ENCODE data around the gene ASTN2. TPM values are rescaled to one million over a fixed set of nuclear protein-coding genes. Genes with fewer than 3 reads are reported as not detected.

Gene ASTN2
- total RNA-seq, 4 donors from 2014 or later, result 3.2 to 7.0 (median 5.4) TPM

DNA sequence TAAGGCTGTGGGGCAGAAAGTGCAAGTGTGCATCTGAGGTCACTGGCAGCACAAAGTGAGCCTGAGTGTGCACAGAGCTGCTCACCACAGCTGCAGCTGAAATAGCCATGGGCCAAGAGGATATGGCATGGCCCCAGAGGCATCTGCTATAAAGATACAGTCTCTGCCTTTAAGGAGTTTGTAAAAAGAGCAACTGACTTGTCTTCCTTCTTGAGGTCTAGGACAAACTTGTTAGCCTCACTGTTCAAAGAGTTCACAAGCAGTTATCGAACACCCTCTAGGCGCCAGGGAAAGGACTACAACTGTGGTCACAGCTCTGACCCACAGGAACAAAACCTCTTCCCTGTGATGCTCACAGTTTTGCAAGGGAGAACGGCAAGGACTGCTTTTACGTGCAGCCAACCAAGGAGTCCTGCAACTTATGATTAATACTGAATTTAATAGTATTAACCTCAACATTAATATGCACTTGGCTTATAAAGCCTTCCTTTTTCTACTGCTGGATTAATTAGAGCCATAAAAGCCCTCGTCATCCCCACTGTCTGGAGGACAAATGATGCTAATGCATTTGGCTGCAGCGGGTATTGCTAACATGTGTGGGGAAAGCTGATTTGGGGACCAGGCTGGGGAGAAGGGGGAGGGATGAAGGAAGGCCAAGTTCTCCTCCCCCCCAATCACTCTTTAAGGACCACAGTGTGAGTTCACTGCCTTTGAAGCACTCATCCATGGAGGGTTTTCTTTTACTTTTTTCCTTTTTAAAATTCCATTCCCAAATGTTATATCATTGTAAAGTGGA, 917.6 kb downstream of the ASTN2 start:
- TF ChIP-seq, protein P1, sequence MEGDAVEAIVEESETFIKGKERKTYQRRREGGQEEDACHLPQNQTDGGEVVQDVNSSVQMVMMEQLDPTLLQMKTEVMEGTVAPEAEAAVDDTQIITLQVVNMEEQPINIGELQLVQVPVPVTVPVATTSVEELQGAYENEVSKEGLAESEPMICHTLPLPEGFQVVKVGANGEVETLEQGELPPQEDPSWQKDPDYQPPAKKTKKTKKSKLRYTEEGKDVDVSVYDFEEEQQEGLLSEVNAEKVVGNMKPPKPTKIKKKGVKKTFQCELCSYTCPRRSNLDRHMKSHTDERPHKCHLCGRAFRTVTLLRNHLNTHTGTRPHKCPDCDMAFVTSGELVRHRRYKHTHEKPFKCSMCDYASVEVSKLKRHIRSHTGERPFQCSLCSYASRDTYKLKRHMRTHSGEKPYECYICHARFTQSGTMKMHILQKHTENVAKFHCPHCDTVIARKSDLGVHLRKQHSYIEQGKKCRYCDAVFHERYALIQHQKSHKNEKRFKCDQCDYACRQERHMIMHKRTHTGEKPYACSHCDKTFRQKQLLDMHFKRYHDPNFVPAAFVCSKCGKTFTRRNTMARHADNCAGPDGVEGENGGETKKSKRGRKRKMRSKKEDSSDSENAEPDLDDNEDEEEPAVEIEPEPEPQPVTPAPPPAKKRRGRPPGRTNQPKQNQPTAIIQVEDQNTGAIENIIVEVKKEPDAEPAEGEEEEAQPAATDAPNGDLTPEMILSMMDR (IDR thresholded peaks at IDR 0.05; ENCODE audit: low read depth), result no peak

DNA sequence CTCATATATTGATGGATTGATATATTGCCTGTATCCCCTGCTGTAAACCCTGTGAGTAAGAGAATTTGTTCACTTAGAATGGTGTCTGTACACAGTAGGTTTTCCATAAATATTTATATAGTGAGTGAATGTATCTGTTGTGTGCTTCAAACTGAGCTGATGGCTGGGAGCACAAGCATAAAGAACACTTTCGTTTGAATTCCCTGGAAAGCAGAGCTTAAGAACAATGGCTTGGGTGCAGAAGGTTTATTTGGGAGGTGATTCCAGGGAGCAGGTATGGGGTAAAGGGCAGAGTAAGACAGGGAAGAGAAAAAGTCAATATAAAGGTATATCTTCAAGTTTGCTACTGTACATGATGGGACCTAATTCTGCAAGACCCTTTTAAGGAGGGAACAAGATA, 918.7 kb downstream of the ASTN2 start:
- TF ChIP-seq, protein P1 (IDR thresholded peaks at IDR 0.05; ENCODE audit: low read depth), result no peak

DNA sequence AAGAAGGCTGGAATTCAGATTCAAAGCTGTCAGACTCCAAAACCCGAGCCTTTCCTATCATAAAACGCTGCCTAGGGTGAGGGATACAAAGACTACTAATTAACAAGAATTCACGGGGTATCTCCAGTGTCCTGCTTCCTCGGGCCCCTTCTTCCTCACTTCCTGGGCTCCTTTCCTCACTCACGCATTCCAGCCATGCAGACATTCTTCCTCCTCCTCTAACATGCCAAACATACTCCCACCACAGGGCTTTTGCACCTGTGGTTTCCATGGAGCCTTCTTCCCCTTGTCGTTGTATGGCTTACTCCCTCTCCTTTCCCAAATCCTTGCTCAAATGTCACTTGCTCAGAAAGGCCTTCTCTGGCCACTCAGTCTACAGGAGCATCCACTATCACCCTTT, 919.1 kb downstream of the ASTN2 start:
- TF ChIP-seq, protein P1 (IDR thresholded peaks at IDR 0.05; ENCODE audit: low read depth), result no peak

DNA sequence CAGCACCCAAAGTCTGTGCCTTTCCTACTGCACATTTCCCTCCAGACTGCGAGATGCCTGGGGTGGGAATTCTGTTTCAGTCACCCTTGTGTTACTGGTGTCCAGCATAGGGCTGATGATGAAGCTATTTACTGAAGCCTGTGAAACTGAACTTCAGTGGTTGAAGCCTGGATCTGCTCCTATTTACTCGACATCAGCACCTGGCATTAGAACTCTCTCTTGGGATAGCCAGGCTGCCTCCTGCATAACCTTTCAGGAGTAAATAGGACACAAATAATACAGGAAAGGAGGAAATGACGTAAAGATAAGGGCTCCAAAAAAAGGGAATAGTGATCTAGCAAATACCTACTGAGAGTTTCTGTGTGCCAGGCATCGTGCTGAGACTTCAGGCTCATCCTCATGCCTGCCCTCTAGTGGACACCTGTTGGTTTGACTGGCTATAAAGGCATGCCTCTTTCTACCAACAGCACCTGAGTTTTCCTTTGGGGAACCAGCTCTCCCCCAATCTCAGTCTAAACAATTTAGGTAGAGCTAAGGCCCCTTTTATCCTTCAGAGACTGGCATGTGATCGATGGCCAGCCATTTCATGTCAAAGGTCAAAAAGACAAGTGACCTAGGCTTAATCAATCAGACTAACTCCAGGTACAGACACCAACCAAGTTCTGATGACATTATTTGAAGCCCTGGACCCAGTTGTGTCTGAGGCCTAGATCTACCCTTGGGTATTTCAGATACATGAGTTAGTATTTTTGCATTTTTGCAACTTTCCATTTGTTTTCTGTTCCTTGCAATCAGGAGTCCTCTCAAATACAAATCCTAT, 919.8 kb downstream of the ASTN2 start:
- TF ChIP-seq, protein P1 (IDR thresholded peaks at IDR 0.05; ENCODE audit: low read depth), result no peak

DNA sequence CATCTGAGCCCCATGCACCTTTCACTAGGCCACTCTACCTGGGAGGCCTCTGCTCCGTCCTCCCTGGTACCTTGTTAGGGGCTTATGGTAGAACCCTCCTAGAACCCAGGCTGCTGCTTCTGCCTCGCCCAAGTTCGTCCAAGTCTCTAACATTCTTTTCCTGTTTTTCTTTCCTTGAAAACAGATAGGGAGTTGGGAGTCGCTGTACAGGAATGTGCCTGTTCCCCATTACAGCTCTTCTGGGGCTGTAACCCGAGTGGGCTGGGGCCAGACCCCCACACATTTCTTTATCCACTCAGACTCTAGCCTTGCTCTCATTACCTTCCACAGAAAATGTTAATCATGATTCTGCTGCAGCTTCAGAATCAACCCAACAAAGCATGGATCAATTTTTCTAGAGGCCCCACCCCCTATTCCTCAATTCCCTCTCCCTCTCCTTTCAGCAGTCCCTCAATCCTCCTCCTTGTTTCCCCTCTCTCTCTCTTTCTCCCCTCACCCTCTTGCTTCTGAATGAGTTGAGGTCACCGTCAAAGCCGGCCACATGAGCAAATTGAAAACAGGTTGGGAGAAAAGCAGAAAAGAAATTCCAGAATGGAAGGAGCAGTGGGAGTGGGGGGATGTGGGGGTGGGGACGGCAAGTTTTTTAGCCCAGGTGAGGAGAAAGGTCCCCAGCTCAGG, 921.5 kb downstream of the ASTN2 start:
- TF ChIP-seq, protein P1 (IDR thresholded peaks at IDR 0.05; ENCODE audit: low read depth), result no peak

DNA sequence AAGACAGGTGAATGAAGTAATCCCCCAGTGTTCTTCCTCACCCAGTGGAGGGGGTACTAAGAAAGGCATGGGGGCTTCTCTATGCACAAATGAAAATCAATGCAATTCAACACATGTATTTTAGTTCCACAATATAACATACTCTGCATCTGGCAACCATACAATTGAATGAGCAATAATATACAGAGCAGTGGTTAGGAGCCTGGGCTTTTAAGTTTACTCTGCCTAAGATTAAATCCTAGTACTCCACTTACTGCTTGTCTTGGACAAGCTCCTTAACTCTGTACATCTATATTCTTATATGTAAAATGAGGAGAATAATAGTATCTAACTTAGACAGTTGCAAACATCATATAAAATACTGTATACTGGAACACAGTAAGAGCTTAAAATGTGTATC, 923.2 kb downstream of the ASTN2 start:
- TF ChIP-seq, protein P1 (IDR thresholded peaks at IDR 0.05; ENCODE audit: low read depth), result no peak

DNA sequence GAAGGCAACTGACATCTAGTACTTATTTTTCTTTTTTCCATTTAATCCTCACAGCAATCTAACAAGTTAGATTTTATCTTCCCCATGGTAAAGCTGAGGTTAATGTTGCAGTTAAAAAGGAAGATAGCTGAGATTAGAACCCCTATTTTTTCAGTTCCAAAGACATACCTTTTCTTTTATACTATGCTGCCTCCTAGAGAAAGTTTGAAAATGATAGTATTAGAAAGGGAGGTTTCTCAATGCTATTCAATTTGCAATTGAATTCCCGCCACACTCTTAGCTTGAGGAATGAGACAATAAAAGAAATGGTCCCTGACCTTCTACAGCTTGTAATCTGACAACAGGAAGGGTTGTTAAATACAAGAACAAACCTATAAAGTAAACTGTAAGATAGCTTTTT, 923.6 kb downstream of the ASTN2 start:
- TF ChIP-seq, protein P1 (IDR thresholded peaks at IDR 0.05; ENCODE audit: low read depth), result no peak
